Small intestine (tissue), 7 donors: ENCODE results near the gene HS3ST2. TPM values are rescaled to one million over a fixed set of nuclear protein-coding genes. Genes with fewer than 3 reads are reported as not detected.

Experiments
- DNase-seq, 2 donors: peaks; one replicate each; pipeline versions ENCODE4 v3.0.0 to v3.0.0-alpha.2; 2013
- FAIRE-seq: peaks from 2 replicates; lab custom pipeline; 2012; peaks lifted over from hg19 to GRCh38; lab: Jason Lieb, UNC
- H3K27ac ChIP-seq, 3 donors: one replicate each; pipeline ENCODE4 v1.5.1; 2013; ENCODE audit warnings: low read length in 2 of 3, mild to moderate bottlenecking in 2 of 3, control low read depth in 1 of 3, inconsistent platforms in 1 of 3, low read depth in 1 of 3, moderate library complexity in 1 of 3
- H3K27me3 ChIP-seq, 3 donors: one replicate each; pipeline ENCODE4 v1.6.1; 2013; ENCODE audit warnings: low read length in 3 of 3, inconsistent platforms in 1 of 3; ENCODE audit not compliant: control insufficient read depth in 3 of 3, insufficient read depth in 3 of 3
- H3K36me3 ChIP-seq, 3 donors: one replicate each; pipeline ENCODE4 v1.6.1; 2013; ENCODE audit warnings: low read length in 3 of 3, inconsistent platforms in 1 of 3, low read depth in 1 of 3, mild to moderate bottlenecking in 1 of 3, moderate library complexity in 1 of 3; ENCODE audit not compliant: control insufficient read depth in 3 of 3, insufficient read depth in 2 of 3
- H3K4me1 ChIP-seq, 3 donors: one replicate each; pipeline ENCODE4 v1.6.1; 2013; ENCODE audit warnings: low read length in 2 of 3, inconsistent platforms in 1 of 3, low read depth in 1 of 3, mild to moderate bottlenecking in 1 of 3, moderate library complexity in 1 of 3; ENCODE audit not compliant: control insufficient read depth in 3 of 3, insufficient read depth in 2 of 3
- H3K4me3 ChIP-seq, 3 donors: one replicate each; pipeline ENCODE4 v1.5.1; 2013; ENCODE audit warnings: low read length in 3 of 3, control low read depth in 1 of 3, inconsistent platforms in 1 of 3, low read depth in 1 of 3, mild to moderate bottlenecking in 1 of 3, moderate library complexity in 1 of 3
- H3K9me3 ChIP-seq, 2 donors: one replicate each; pipeline ENCODE4 v1.6.1; 2013; ENCODE audit warnings: low read depth in 1 of 2, low read length in 1 of 2; ENCODE audit not compliant: control insufficient read depth in 2 of 2, insufficient read depth in 1 of 2
- WGBS, 3 donors: extraction: QIAGEN DNeasy Blood & Tissue Kit; methylation state at CpG; one replicate each; pipeline ENCODE4 v1.1.7; 2013; 5-methylcytosine and 5-hydroxymethylcytosine counted together
- polyA plus RNA-seq, 4 donors: library from polyadenylated mRNA; stranded (reverse) in 3 of 4; unstranded in 1 of 4; fragments of 200-250 nt in 3 of 4; fragments of 120-200 nt in 1 of 4; gene quantifications; one replicate each; pipeline versions ENCODE4 v1.2.1 to v1.2.3, GENCODE V29; 2013
- donor health status: healthy with polysubstance abuse.
- donor health status: control.
- donor health status: control.
- donor health status: Bipolar disorder and iron deficiency.
- donor health status: healthy.

Gene HS3ST2
- polyA plus RNA-seq, 4 donors = 0.28 TPM; not detected in 3

- H3K27ac ChIP-seq = no peak overlapping the region
- no peak overlapping the region for H3K4me3 ChIP-seq
- H3K9me3 ChIP-seq = no peaks in the 10 kb centered on the region
- no peak for DNase-seq
- no peaks in the 10 kb centered on the region for H3K36me3 ChIP-seq
- 88 to 95% (median 89%) methylated on average over 2 of the region's 2 CpGs for WGBS, 3 donors
- no peak for FAIRE-seq
- H3K27me3 ChIP-seq = peaks cover 0 to 3% (median 0%) of the 10 kb centered on the region in 3 donors
- H3K4me1 ChIP-seq = no peaks in the 10 kb centered on the region
Measured at GRCh38 chr16:22849517-22849916, 35.6 kb downstream of the HS3ST2 start.

GRCh38 chr16:22855231-22855630 is 41.3 kb downstream of the HS3ST2 start:
- no peaks in the 10 kb centered on the region for H3K4me1 ChIP-seq
- H3K27ac ChIP-seq = no peak overlapping the region
- H3K4me3 ChIP-seq = no peak overlapping the region
- H3K9me3 ChIP-seq = no peaks in the 10 kb centered on the region
- FAIRE-seq = no peak
- peaks cover 0 to 3% (median 0%) of the 10 kb centered on the region in 3 donors for H3K27me3 ChIP-seq
- no peaks in the 10 kb centered on the region for H3K36me3 ChIP-seq
- DNase-seq = no peak
- 29 to 60% (median 49%) methylated on average over 2 of the region's 2 CpGs for WGBS, 3 donors

- FAIRE-seq (no peak), DNase-seq (no peak)
- no peaks in the 10 kb centered on the region for H3K4me1 ChIP-seq
- no peaks in the 10 kb centered on the region for H3K9me3 ChIP-seq
- H3K36me3 ChIP-seq = no peaks in the 10 kb centered on the region
- H3K27ac ChIP-seq = no peak overlapping the region
- no peak overlapping the region for H3K4me3 ChIP-seq
- H3K27me3 ChIP-seq = peaks cover 0 to 3% (median 0%) of the 10 kb centered on the region in 3 donors
- 67 to 83% (median 79%) methylated on average over 12 of the region's 12 CpGs for WGBS, 3 donors
Measured at GRCh38 chr16:22857296-22858025, 43.5 kb downstream of the HS3ST2 start.

- Histone ChIP-seq H3K4me3 (no peak overlapping the region), H3K36me3 (no peaks in the 10 kb centered on the region), H3K27ac (no peak overlapping the region), H3K4me1 (no peaks in the 10 kb centered on the region), H3K9me3 (no peaks in the 10 kb centered on the region), H3K27me3 (peaks cover 0 to 3% (median 0%) of the 10 kb centered on the region in 3 donors)
- FAIRE-seq = no peak
- WGBS, 3 donors = 76 to 86% (median 79%) methylated on average over 4 of the region's 4 CpGs
- DNase-seq = no peak
Measured at GRCh38 chr16:22859925-22860324, 46.0 kb downstream of the HS3ST2 start.

- Histone ChIP-seq H3K27me3 (peaks cover 0 to 3% (median 0%) of the 10 kb centered on the region in 3 donors), H3K4me3 (no peak overlapping the region), H3K27ac (no peak overlapping the region), H3K9me3 (no peaks in the 10 kb centered on the region), H3K4me1 (no peaks in the 10 kb centered on the region), H3K36me3 (no peaks in the 10 kb centered on the region)
- no peak for DNase-seq
- 49 to 76% (median 55%) methylated on average over 3 of the region's 3 CpGs for WGBS, 3 donors
- no peak for FAIRE-seq
Measured at GRCh38 chr16:22861580-22861979, 47.6 kb downstream of the HS3ST2 start.

- Histone ChIP-seq H3K4me1 (no peaks in the 10 kb centered on the region), H3K36me3 (no peaks in the 10 kb centered on the region), H3K4me3 (no peak overlapping the region), H3K27me3 (peaks cover 0 to 3% (median 0%) of the 10 kb centered on the region in 3 donors), H3K9me3 (no peaks in the 10 kb centered on the region), H3K27ac (no peak overlapping the region)
- DNase-seq (no peak), FAIRE-seq (no peak)
Measured at GRCh38 chr16:22862046-22862445, 48.1 kb downstream of the HS3ST2 start.

GRCh38 chr16:22864375-22864774 is 50.4 kb downstream of the HS3ST2 start:
- FAIRE-seq = no peak
- no peak for DNase-seq
- H3K27ac ChIP-seq = no peak overlapping the region
- H3K4me1 ChIP-seq = no peaks in the 10 kb centered on the region
- no peak overlapping the region for H3K4me3 ChIP-seq
- no peaks in the 10 kb centered on the region for H3K9me3 ChIP-seq
- no peaks in the 10 kb centered on the region for H3K36me3 ChIP-seq
- peaks cover 0 to 3% (median 2%) of the 10 kb centered on the region in 3 donors for H3K27me3 ChIP-seq

- DNase-seq = no peak
- Histone ChIP-seq H3K9me3 (no peaks in the 10 kb centered on the region), H3K4me3 (no peak overlapping the region), H3K27ac (no peak overlapping the region), H3K4me1 (no peaks in the 10 kb centered on the region), H3K27me3 (peaks cover 0 to 2% (median 2%) of the 10 kb centered on the region in 3 donors), H3K36me3 (no peaks in the 10 kb centered on the region)
- 62 to 70% (median 66%) methylated on average over 5 of the region's 5 CpGs for WGBS, 3 donors
- no peak for FAIRE-seq
Measured at GRCh38 chr16:22868593-22869224, 54.7 kb downstream of the HS3ST2 start.
